SHP77 treated with DMSO at 0.1 percent for 48 hours (cell line): ENCODE measurements around the gene PCDHB1.

Source experiments
- DNase-seq: peaks from one replicate; lab custom pipeline; 2025; lab: John Stamatoyannopoulos, UW

Gene PCDHB1

GRCh38 chr5:141050622-141051520, at the start of gene PCDHB1:
Gene PCDHB1, plus strand, starts transcription at chr5:141051374. Its CDS starts 97 bp downstream, at chr5:141051471.
- peak; percentile 61 for DNase-seq

- DNase-seq = peak; percentile 56
Measured at GRCh38 chr5:141001446-141001843, 49.7 kb upstream of the PCDHB1 start.

GRCh38 chr5:141001844-141002604, 49.1 kb upstream of the PCDHB1 start:
- peak; percentile 65 for DNase-seq

GRCh38 chr5:141002605-141002965, 48.6 kb upstream of the PCDHB1 start:
- no peak for DNase-seq

GRCh38 chr5:141003031-141003430, 48.1 kb upstream of the PCDHB1 start:
- DNase-seq = no peak

GRCh38 chr5:141003791-141004611, 47.2 kb upstream of the PCDHB1 start:
- peak; percentile 43 for DNase-seq

- no peak for DNase-seq
Measured at GRCh38 chr5:141007791-141008190, 43.4 kb upstream of the PCDHB1 start.

- DNase-seq = no peak
Measured at GRCh38 chr5:141010047-141010793, 41.0 kb upstream of the PCDHB1 start.

GRCh38 chr5:141017943-141018342, 33.2 kb upstream of the PCDHB1 start:
- no peak for DNase-seq

- DNase-seq = no peak
Measured at GRCh38 chr5:141022384-141022783, 28.8 kb upstream of the PCDHB1 start.

- no peak for DNase-seq
Measured at GRCh38 chr5:141031006-141031405, 20.2 kb upstream of the PCDHB1 start.

- DNase-seq = no peak
Measured at GRCh38 chr5:141032626-141033025, 18.5 kb upstream of the PCDHB1 start.

GRCh38 chr5:141039061-141039460, 12.1 kb upstream of the PCDHB1 start:
- no peak for DNase-seq

- peak; percentile 56 for DNase-seq
Measured at GRCh38 chr5:141039517-141039916, 11.7 kb upstream of the PCDHB1 start.

GRCh38 chr5:141040093-141040770, 10.9 kb upstream of the PCDHB1 start:
- peak; percentile 91 for DNase-seq

GRCh38 chr5:141040771-141041426, 10.3 kb upstream of the PCDHB1 start:
- DNase-seq = peak; percentile 98

GRCh38 chr5:141041427-141041785, 9.8 kb upstream of the PCDHB1 start:
- no peak for DNase-seq

GRCh38 chr5:141042555-141042954, 8.6 kb upstream of the PCDHB1 start:
- DNase-seq = no peak

GRCh38 chr5:141051521-141051866, 320 bp downstream of the PCDHB1 start:
- no peak for DNase-seq

- DNase-seq = no peak
Measured at GRCh38 chr5:141077826-141078225, 26.7 kb downstream of the PCDHB1 start.

GRCh38 chr5:141082228-141082627, 31.1 kb downstream of the PCDHB1 start:
- DNase-seq = no peak
